Tracheal epithelial cell (primary cell): ENCODE data around the gene HMCES. TPM values are rescaled to one million over a fixed set of nuclear protein-coding genes. Genes with fewer than 3 reads are reported as not detected.

ENCODE experiments used
- total RNA-seq: library from RNA; depleted of rRNA; stranded (reverse); fragments of >200 nt; gene quantifications from 2 replicates; pipeline ENCODE4 v1.2.1, GENCODE V29; 2014

Gene HMCES
- 27.5 and 55.9 TPM in 2 replicates for total RNA-seq

DNA sequence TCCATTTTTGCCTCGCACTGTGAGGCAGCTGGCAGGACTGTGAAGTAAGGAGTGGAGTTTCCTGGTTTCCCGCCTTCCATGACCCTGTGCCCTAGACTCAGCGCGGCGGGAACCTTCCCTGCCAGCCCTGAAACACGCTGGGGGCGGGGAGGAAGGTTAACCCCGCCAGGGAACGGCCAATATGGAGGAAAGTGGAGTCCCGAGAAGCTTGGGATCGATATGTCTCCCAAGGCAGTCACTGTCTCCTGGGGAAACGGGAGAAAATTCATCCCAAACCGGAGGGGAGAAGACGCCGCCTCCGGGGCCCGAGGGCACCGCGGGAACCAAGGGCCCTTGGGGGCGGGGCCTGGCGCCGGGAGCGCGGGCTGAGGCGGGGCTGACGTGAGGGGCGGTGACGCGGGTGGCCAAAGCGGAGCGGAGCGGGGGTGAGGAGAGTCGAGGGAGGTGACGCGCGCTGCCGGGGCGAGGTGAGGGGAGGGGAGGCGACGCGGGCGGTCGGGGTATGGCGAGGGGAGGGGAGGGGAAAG lies at the start of gene HMCES:
Gene HMCES (plus strand): TSS at position 432 of the 527 bp plus-strand sequence. CDS start 863 bp downstream, outside the sequence.

GRCh38 chr3:129249284-129250065 lies 29.2 kb upstream of the HMCES start, which contains the start of gene COPG1:
COPG1 (plus strand) TSS chr3:129249606; CDS start chr3:129249710, 104 bp downstream.

Other genes with a start within 250 kb of the HMCES start
- not detected in 2 replicates for gene GP9, start 218.1 kb upstream of the HMCES start, total RNA-seq
- 7.7 and 35.7 TPM in 2 replicates for gene RAB43, start 157.1 kb upstream of the HMCES start, total RNA-seq
- gene ISY1, start 117.8 kb upstream of the HMCES start, total RNA-seq, result 13.0 and 23.6 TPM in 2 replicates
- gene CNBP, start 95.0 kb upstream of the HMCES start, total RNA-seq, result 333 and 475 TPM in 2 replicates
- 107 and 172 TPM in 2 replicates for gene COPG1, start 29.3 kb upstream of the HMCES start, total RNA-seq
- gene EFCAB12, start 149.8 kb downstream of the HMCES start, total RNA-seq, result under 0.01 TPM in 1 of 2 replicates, not detected in the other
- gene MBD4, start 161.1 kb downstream of the HMCES start, total RNA-seq, result 11.1 and 12.6 TPM in 2 replicates
- 6.2 and 10.8 TPM in 2 replicates for gene IFT122, start 161.4 kb downstream of the HMCES start, total RNA-seq
- not detected in 2 replicates for gene RHO, start 249.8 kb downstream of the HMCES start, total RNA-seq